H1 (cell line): ENCODE results near the gene ARPP19. TPM values are rescaled to one million over a fixed set of nuclear protein-coding genes. Genes with fewer than 3 reads are reported as not detected.

ENCODE experiments used
- CTCF ChIA-PET: fragments of 300-600 bp; sonication (Branson Sonifier 250); formaldehyde crosslinking; loops from one replicate; lab custom pipeline; 2021; ENCODE audit not compliant: partially characterized antibody; lab: Charles Lee
- POLR2A ChIA-PET: fragments of 300-600 bp; sonication (Branson Sonifier 250); formaldehyde crosslinking; loops from one replicate; lab custom pipeline; 2021; ENCODE audit warnings: inconsistent platforms; ENCODE audit not compliant: partially characterized antibody; lab: Charles Lee
- DNase-seq, 2 experiments: peaks; one replicate each; pipeline versions ENCODE4 v3.0.0 to v3.0.0-alpha.2; 2010 to 2022; ENCODE audit warnings: low spot score in 2 of 2, low read depth in 1 of 2, mixed read lengths in 1 of 2
- FAIRE-seq: peaks from 2 replicates; lab custom pipeline; 2011; peaks lifted over from hg19 to GRCh38; lab: Jason Lieb, UNC
- H2AFZ ChIP-seq: 2 replicates; pipeline ENCODE4 v1.8.1; 2012; ENCODE audit warnings: low read length, inconsistent platforms
- H2AK5ac ChIP-seq: 2 replicates; pipeline ENCODE4 v1.6.1; 2013; ENCODE audit warnings: low read depth, low read length
- H2BK120ac ChIP-seq: replicated peaks from 2 replicates; pipeline ENCODE3; 2013; ENCODE audit warnings: low read depth, low read length, inconsistent platforms
- H2BK12ac ChIP-seq: 2 replicates; pipeline ENCODE4 v1.6.1; 2013; ENCODE audit warnings: low read depth, low read length
- H2BK15ac ChIP-seq: 2 replicates; pipeline ENCODE4 v1.6.1; 2013; ENCODE audit warnings: low read length
- H2BK20ac ChIP-seq: 2 replicates; pipeline ENCODE4 v1.6.1; 2013; ENCODE audit warnings: low read length
- H2BK5ac ChIP-seq: 2 replicates; pipeline ENCODE4 v1.6.1; 2013; ENCODE audit warnings: low read depth, low read length
- H3K14ac ChIP-seq: 2 replicates; pipeline ENCODE4 v1.6.1; 2013; ENCODE audit warnings: inconsistent platforms; ENCODE audit not compliant: insufficient read length
- H3K18ac ChIP-seq: 2 replicates; pipeline ENCODE4 v1.6.1; 2013; ENCODE audit warnings: low read length; ENCODE audit errors: extremely low read depth
- H3K23ac ChIP-seq: 2 replicates; pipeline ENCODE4 v1.6.1; 2013; ENCODE audit warnings: inconsistent platforms; ENCODE audit not compliant: insufficient read length
- H3K23me2 ChIP-seq: 2 replicates; pipeline ENCODE4 v1.6.1; 2013; ENCODE audit warnings: low read depth, low read length
- H3K27ac ChIP-seq: 2 replicates; pipeline ENCODE4 v1.6.1; 2011; ENCODE audit warnings: low read depth, low read length, inconsistent platforms
- H3K27me3 ChIP-seq, 4 experiments: replicated peaks in 1 of 4; 1 replicate in 1 of 4; 2 replicates in 3 of 4; pipeline versions ENCODE4 v1.6.1 to v1.8.1; 2011 to 2013; ENCODE audit warnings: low read length in 3 of 4, mild to moderate bottlenecking in 3 of 4, inconsistent platforms in 2 of 4, mixed read lengths in 2 of 4, moderate library complexity in 1 of 4; ENCODE audit not compliant: control insufficient read depth in 3 of 4, insufficient read depth in 3 of 4; ENCODE audit errors: extremely low read depth in 1 of 4
- H3K36me3 ChIP-seq, 4 experiments: 2 replicates each; pipeline versions ENCODE4 v1.6.1 to v1.8.1; 2011 to 2013; ENCODE audit warnings: mild to moderate bottlenecking in 4 of 4, low read length in 3 of 4, moderate library complexity in 2 of 4, control low read depth in 1 of 4, inconsistent platforms in 1 of 4; ENCODE audit not compliant: insufficient read depth in 4 of 4, control insufficient read depth in 2 of 4
- H3K4ac ChIP-seq: replicated peaks from 2 replicates; pipeline ENCODE3; 2013; ENCODE audit warnings: low read length, low read depth, mixed read lengths, inconsistent platforms; ENCODE audit not compliant: insufficient read length
- H3K4me1 ChIP-seq, 4 experiments: replicated peaks in 1 of 4; 1 replicate in 1 of 4; 2 replicates in 3 of 4; pipeline versions ENCODE4 v1.6.1 to v1.8.1; 2011 to 2013; ENCODE audit warnings: low read length in 3 of 4, inconsistent platforms in 2 of 4, mixed read lengths in 1 of 4; ENCODE audit not compliant: insufficient read depth in 4 of 4, control insufficient read depth in 3 of 4
- H3K4me2 ChIP-seq, 2 experiments: 2 replicates each; pipeline versions ENCODE4 v1.6.1 to v1.8.1; 2011 to 2013; ENCODE audit warnings: low read depth in 2 of 2, low read length in 2 of 2, control low read depth in 1 of 2, inconsistent platforms in 1 of 2, mild to moderate bottlenecking in 1 of 2; ENCODE audit not compliant: insufficient read depth in 1 of 2
- H3K4me3 ChIP-seq, 4 experiments: fragments of 200-600, 300-600 bp in 1 of 4; sonication (generic), shearing (Covaris generic), sonication (Bioruptor Twin) in 1 of 4; 2 replicates each; pipeline versions ENCODE4 v1.5.1 to v1.8.1; 2011 to 2016; ENCODE audit warnings: low read length in 4 of 4, low read depth in 3 of 4, control low read depth in 2 of 4, inconsistent platforms in 2 of 4, mild to moderate bottlenecking in 2 of 4, mixed read lengths in 1 of 4, moderate library complexity in 1 of 4; ENCODE audit not compliant: insufficient read depth in 2 of 4; ENCODE audit errors: extremely low read depth in 1 of 4
- H3K56ac ChIP-seq: replicated peaks from 2 replicates; pipeline ENCODE3; 2013; ENCODE audit warnings: low read depth, mild to moderate bottlenecking, mixed read lengths, low read length, inconsistent platforms; ENCODE audit not compliant: insufficient read length
- H3K79me1 ChIP-seq: 2 replicates; pipeline ENCODE4 v1.6.1; 2013; ENCODE audit warnings: low read depth, low read length, control low read depth
- H3K79me2 ChIP-seq, 2 experiments: 2 replicates each; pipeline versions ENCODE4 v1.6.1 to v1.8.1; 2012 to 2013; ENCODE audit warnings: low read length in 2 of 2, mild to moderate bottlenecking in 2 of 2, inconsistent platforms in 1 of 2; ENCODE audit not compliant: insufficient read depth in 2 of 2, control insufficient read depth in 1 of 2
- H3K9ac ChIP-seq, 4 experiments: replicated peaks in 1 of 4; 1 replicate in 1 of 4; 2 replicates in 3 of 4; pipeline versions ENCODE4 v1.6.1 to v1.8.1; 2011 to 2013; ENCODE audit warnings: low read depth in 3 of 4, low read length in 3 of 4, control low read depth in 2 of 4, mild to moderate bottlenecking in 2 of 4, moderate library complexity in 2 of 4, inconsistent platforms in 1 of 4; ENCODE audit errors: extremely low read depth in 1 of 4
- H3K9me3 ChIP-seq, 2 experiments: 2 replicates each; pipeline versions ENCODE4 v1.6.1 to v1.8.1; 2012 to 2013; ENCODE audit warnings: mild to moderate bottlenecking in 2 of 2, moderate library complexity in 2 of 2, control low read depth in 1 of 2, inconsistent platforms in 1 of 2, low read depth in 1 of 2, low read length in 1 of 2, mixed read lengths in 1 of 2; ENCODE audit not compliant: insufficient read depth in 2 of 2
- H4K20me1 ChIP-seq, 2 experiments: replicated peaks in 1 of 2; 2 replicates each; pipeline versions ENCODE3 to v1.8.1; 2011 to 2013; ENCODE audit warnings: inconsistent platforms in 2 of 2, low read length in 2 of 2, mild to moderate bottlenecking in 1 of 2; ENCODE audit not compliant: insufficient read depth in 2 of 2, control insufficient read depth in 1 of 2
- H4K5ac ChIP-seq: 2 replicates; pipeline ENCODE4 v1.6.1; 2013; ENCODE audit warnings: low read length, low read depth, mixed read lengths, inconsistent platforms; ENCODE audit not compliant: insufficient read length
- H4K8ac ChIP-seq: 2 replicates; pipeline ENCODE4 v1.8.0; 2013; ENCODE audit warnings: mild to moderate bottlenecking, moderate library complexity, low read length, inconsistent platforms; ENCODE audit not compliant: insufficient read depth; ENCODE audit errors: extremely low read depth
- H4K91ac ChIP-seq: replicated peaks from 2 replicates; pipeline ENCODE3; 2013; ENCODE audit warnings: low read length, mixed read lengths, inconsistent platforms; ENCODE audit not compliant: insufficient read length
- FOSL1 ChIP-seq: IDR thresholded peaks from 2 replicates; pipeline ENCODE4 v1.6.1; 2011; ENCODE audit warnings: mild to moderate bottlenecking, low read depth, low read length, moderate library complexity; ENCODE audit not compliant: insufficient read depth
- NANOG ChIP-seq: IDR thresholded peaks from 2 replicates; pipeline ENCODE4 v1.6.1; 2011; ENCODE audit warnings: low read length, low read depth, mild to moderate bottlenecking, inconsistent platforms; ENCODE audit not compliant: insufficient read depth, poor library complexity, severe bottlenecking
- RFX5 ChIP-seq: IDR thresholded peaks from 2 replicates; pipeline ENCODE4 v1.6.1; 2011; ENCODE audit warnings: low read depth, low read length, improper control_type of control experiment, borderline replicate concordance
- SP1 ChIP-seq: IDR thresholded peaks from 2 replicates; pipeline ENCODE4 v1.6.1; 2011; ENCODE audit warnings: low read depth, low read length
- WGBS, 2 experiments: shearing (Covaris generic) in 1 of 2; methylation state at CpG; one replicate each; pipeline versions ENCODE4 v1.1.6 to v1.1.7; 2013 to 2015; ENCODE audit warnings: low lambda C conversion rate in 2 of 2, mixed read lengths in 2 of 2, inconsistent platforms in 1 of 2, low coverage in 1 of 2, missing lambda C conversion rate in 1 of 2; ENCODE audit not compliant: insufficient replicate concordance in 2 of 2, insufficient coverage in 1 of 2, insufficient read length in 1 of 2; ENCODE audit errors: extremely low coverage in 1 of 2, missing lambda C conversion rate in 1 of 2; 5-methylcytosine and 5-hydroxymethylcytosine counted together
- polyA plus RNA-seq, 7 experiments: library from polyadenylated mRNA; depleted of rRNA in 3 of 7; stranded (reverse) in 5 of 7; unstranded in 2 of 7; fragments of >200 nt in 5 of 7; fragments of 200-250 nt in 2 of 7; gene quantifications; 1 replicate in 5 of 7; 2 replicates in 1 of 7; 4 replicates in 1 of 7; pipeline versions ENCODE4 v1.2.1 to v1.2.3, GENCODE V29; 2011 to 2013; ENCODE audit warnings: missing spikeins in 2 of 7, mixed read lengths in 2 of 7
- total RNA-seq: library from RNA; stranded (reverse); fragmentation: NEBNext Ultra II Directional; extraction: Animal tissue kit (Norgen Biotek cat#: 25700); gene quantifications from 2 replicates; pipeline ENCODE4 v1.2.1, GENCODE V29; 2021

Gene ARPP19
- total and polyA plus RNA-seq, 2 of the 8 experiments (the other 6 are each of a cell fraction or from before 2014, with no cell fraction given) = 81.9 to 274 TPM

- CTCF ChIA-PET = interaction anchor here (1.1 to 1.4 kb wide), 3 partner anchors 9 to 329 kb away, joined by 3 to 4 read pairs (median 3); no protein-coding TSS in a partner anchor
- TF ChIP-seq SP1 (no peak), NANOG (no peak), RFX5 (no peak), FOSL1 (no peak)
- Histone ChIP-seq H3K4me3 (no peak overlapping the region), H3K56ac (no peak overlapping the region), H3K23ac (no peak overlapping the region), H4K8ac (no peak overlapping the region), H3K36me3 (peaks cover 0 to 50% (median 15%) of the 10 kb centered on the region in 4 experiments; a peak in 6 of 8 replicates), H2BK20ac (no peak overlapping the region), H2BK12ac (no peak overlapping the region), H4K91ac (no peak overlapping the region), H3K27me3 (no peaks in the 10 kb centered on the region), H3K79me2 (peaks cover 19 to 86% of the 10 kb centered on the region in 2 experiments), H4K5ac (no peak overlapping the region), H3K9me3 (no peaks in the 10 kb centered on the region), H3K27ac (no peak overlapping the region), H3K4me2 (no peak overlapping the region), H3K4me1 (peaks cover 0 to 7% (median 0%) of the 10 kb centered on the region in 4 experiments; a peak in 2 of 7 replicates), H3K23me2 (no peaks in the 10 kb centered on the region), H4K20me1 (peaks cover 13 to 16% of the 10 kb centered on the region in 2 experiments), H3K79me1 (peaks cover 3% of the 10 kb centered on the region; the same call in 1 of the 2 replicates), H2BK5ac (no peak overlapping the region), H3K9ac (no peak overlapping the region), H3K18ac (no peak overlapping the region), H2AK5ac (no peak overlapping the region), H3K14ac (no peak overlapping the region), H2BK15ac (no peak overlapping the region), H2AFZ (no peak overlapping the region), H2BK120ac (no peak overlapping the region), H3K4ac (no peak overlapping the region)
- 84% methylated on average over 3 of the region's 3 CpGs; no CpG with 5 or more reads in 1 of the 2 experiments for WGBS, 2 experiments
- no peak for DNase-seq
- no peak for FAIRE-seq
- POLR2A ChIA-PET = interaction anchor here (1.0 to 4.0 kb wide), 2 partner anchors 9 to 12 kb away, joined by 3 to 12 read pairs; partner anchors contain the start of gene ARPP19
These were observed 12.1 kb downstream of the ARPP19 start for GRCh38 chr15:52556524-52557273.
